ENCODE measurements around the gene ACSL3.
"Not testable (repeated sequence)": the region's sequence is repeated elsewhere in the genome, so short reads cannot be mapped to it uniquely, and the experiment has no call there.

The ACSL3 gene

GRCh38 chr2:222979484-222979883 lies 118.6 kb downstream of the ACSL3 start:
- peaks cover 11% of the 10 kb centered on the region for H3K27me3 Mint-ChIP-seq
- H3K4me3 Mint-ChIP-seq: no peak overlapping the region
- no peak overlapping the region for H3K27ac Mint-ChIP-seq
- no peaks in the 10 kb centered on the region for H3K36me3 Mint-ChIP-seq
- H3K4me1 Mint-ChIP-seq: peaks cover 12% of the 10 kb centered on the region
- H3K9me3 Mint-ChIP-seq: no peaks in the 10 kb centered on the region

- no peak overlapping the region for H3K27ac Mint-ChIP-seq
- H3K4me3 Mint-ChIP-seq: no peak overlapping the region
- no peaks in the 10 kb centered on the region for H3K9me3 Mint-ChIP-seq
- peaks cover 12% of the 10 kb centered on the region for H3K27me3 Mint-ChIP-seq
- no peaks in the 10 kb centered on the region for H3K36me3 Mint-ChIP-seq
- H3K4me1 Mint-ChIP-seq: peaks cover 12% of the 10 kb centered on the region
Measured at GRCh38 chr2:222982010-222982908, 121.4 kb downstream of the ACSL3 start.

GRCh38 chr2:222982909-222983265 lies 122.1 kb downstream of the ACSL3 start:
- H3K9me3 Mint-ChIP-seq: no peaks in the 10 kb centered on the region
- no peaks in the 10 kb centered on the region for H3K36me3 Mint-ChIP-seq
- H3K4me3 Mint-ChIP-seq: no peak overlapping the region
- peaks cover 12% of the 10 kb centered on the region for H3K4me1 Mint-ChIP-seq
- no peak overlapping the region for H3K27ac Mint-ChIP-seq
- peaks cover 12% of the 10 kb centered on the region for H3K27me3 Mint-ChIP-seq

DNA sequence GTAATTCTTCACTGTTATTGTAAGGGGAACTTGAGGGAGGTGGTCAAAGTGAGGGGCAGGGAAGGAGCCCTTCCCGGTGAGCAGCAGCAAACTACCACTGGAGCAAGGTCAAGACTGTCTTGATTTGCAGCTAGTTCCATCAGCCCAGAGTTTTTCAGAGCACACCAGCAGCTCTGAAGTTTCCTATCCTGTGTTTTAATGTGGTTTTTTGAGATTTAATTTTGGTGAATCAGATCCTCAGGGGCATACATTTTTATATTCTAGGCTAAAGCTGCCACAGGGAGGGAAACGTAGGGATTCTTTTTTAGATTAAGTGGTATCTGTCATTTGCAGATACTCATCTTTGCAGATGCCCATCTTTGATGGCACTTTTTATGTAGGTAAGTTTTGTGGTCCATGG lies 124.1 kb downstream of the ACSL3 start:
- H3K27me3 Mint-ChIP-seq: peaks cover 9% of the 10 kb centered on the region
- no peak overlapping the region for H3K4me3 Mint-ChIP-seq
- H3K36me3 Mint-ChIP-seq: no peaks in the 10 kb centered on the region
- peaks cover 12% of the 10 kb centered on the region for H3K4me1 Mint-ChIP-seq
- H3K27ac Mint-ChIP-seq: no peak overlapping the region
- H3K9me3 Mint-ChIP-seq: peaks cover 3% of the 10 kb centered on the region

- no peaks in the 10 kb centered on the region for H3K36me3 Mint-ChIP-seq
- peaks cover 12% of the 10 kb centered on the region for H3K27me3 Mint-ChIP-seq
- no peak overlapping the region for H3K27ac Mint-ChIP-seq
- no peak overlapping the region for H3K4me3 Mint-ChIP-seq
- peaks cover 6% of the 10 kb centered on the region for H3K9me3 Mint-ChIP-seq
- no peaks in the 10 kb centered on the region for H3K4me1 Mint-ChIP-seq
Measured at GRCh38 chr2:222989431-222989830, 128.6 kb downstream of the ACSL3 start.

GRCh38 chr2:222990206-222990605 lies 129.4 kb downstream of the ACSL3 start:
- H3K36me3 Mint-ChIP-seq, H3K4me1 Mint-ChIP-seq, H3K27ac Mint-ChIP-seq, H3K4me3 Mint-ChIP-seq, H3K9me3 Mint-ChIP-seq: not testable (repeated sequence)
- peaks cover 13% of the 10 kb centered on the region for H3K27me3 Mint-ChIP-seq

DNA sequence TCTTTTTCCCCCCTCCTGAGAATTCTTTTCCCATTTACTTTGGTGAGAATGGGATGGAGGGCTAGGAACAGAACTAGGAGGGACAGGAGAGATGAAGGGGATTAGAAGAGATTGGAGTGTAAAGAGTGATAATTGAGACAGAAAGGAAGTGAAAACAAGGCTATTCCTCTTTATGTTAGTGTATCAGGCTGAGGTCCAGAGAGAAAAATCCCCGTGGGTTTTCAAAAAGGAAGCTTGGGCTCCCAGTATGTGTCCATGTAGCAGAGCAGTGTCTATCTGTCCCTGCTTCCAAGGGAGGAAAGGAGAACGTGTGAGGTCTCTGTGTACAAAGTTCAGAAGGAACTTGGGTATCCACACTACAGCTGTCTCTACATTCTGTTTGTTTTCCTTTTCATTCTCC lies 131.3 kb downstream of the ACSL3 start:
- Mint-ChIP-seq H3K4me3 (no peak overlapping the region), H3K27ac (no peak overlapping the region), H3K36me3 (no peaks in the 10 kb centered on the region), H3K4me1 (no peaks in the 10 kb centered on the region), H3K9me3 (peaks cover 6% of the 10 kb centered on the region), H3K27me3 (peaks cover 10% of the 10 kb centered on the region)
